Cortex of kidney (tissue), 1 donor: ENCODE results near the gene DLG4.

Experiments
- DNase-seq: peaks from one replicate; lab custom pipeline; 2025; lab: John Stamatoyannopoulos, UW

Gene DLG4

GRCh38 chr17:7229504-7229903 lies 9.9 kb upstream of the DLG4 start:
- no peak for DNase-seq

- no peak for DNase-seq
These were observed 9.3 kb upstream of the DLG4 start for GRCh38 chr17:7228920-7229319.

- DNase-seq, result no peak
These were observed 7.4 kb upstream of the DLG4 start for GRCh38 chr17:7226721-7227710.

- DNase-seq, result no peak
These were observed 6.2 kb upstream of the DLG4 start for GRCh38 chr17:7225711-7226331.

GRCh38 chr17:7224661-7225111 lies 5.0 kb upstream of the DLG4 start:
- DNase-seq, result no peak

GRCh38 chr17:7224110-7224509 lies 4.5 kb upstream of the DLG4 start:
- no peak for DNase-seq

GRCh38 chr17:7223375-7223774 lies 3.7 kb upstream of the DLG4 start:
- DNase-seq, result no peak

GRCh38 chr17:7222972-7223292 lies 3.3 kb upstream of the DLG4 start:
- no peak for DNase-seq

GRCh38 chr17:7222093-7222971 lies 2.7 kb upstream of the DLG4 start:
- DNase-seq, result no peak

- no peak for DNase-seq
These were observed 1.8 kb upstream of the DLG4 start for GRCh38 chr17:7221278-7222092.

GRCh38 chr17:7220593-7221277 lies 1.1 kb upstream of the DLG4 start:
- no peak for DNase-seq

GRCh38 chr17:7219229-7219811 lies 316 bp downstream of the DLG4 start:
- DNase-seq, result no peak

- DNase-seq, result no peak
These were observed 878 bp downstream of the DLG4 start for GRCh38 chr17:7218758-7219157.

GRCh38 chr17:7218166-7218565 lies 1.5 kb downstream of the DLG4 start:
- no peak for DNase-seq

GRCh38 chr17:7217113-7217987 lies 2.3 kb downstream of the DLG4 start:
- no peak for DNase-seq

- no peak for DNase-seq
These were observed 3.2 kb downstream of the DLG4 start for GRCh38 chr17:7216242-7217112.

- no peak for DNase-seq
These were observed 3.9 kb downstream of the DLG4 start for GRCh38 chr17:7215652-7216180.

GRCh38 chr17:7215136-7215638 lies 4.4 kb downstream of the DLG4 start:
- no peak for DNase-seq
